Loucy (cell line): Measurements from ENCODE around the gene CYS1.
"Not testable (repeated sequence)": the region's sequence is repeated elsewhere in the genome, so short reads cannot be mapped to it uniquely, and the experiment has no call there.

ENCODE experiments used
- H2AFZ ChIP-seq: fragments of 200-600 bp; sonication (generic); 2 replicates; pipeline ENCODE4 v1.6.0; 2016; ENCODE audit warnings: antibody characterized with exemption, mild to moderate bottlenecking, low read length, moderate library complexity
- H3F3A ChIP-seq: fragments of 200-600 bp; 2 replicates; pipeline ENCODE4 v1.6.0; 2016; ENCODE audit warnings: antibody characterized with exemption, low read depth, mild to moderate bottlenecking
- H3K27me3 ChIP-seq: fragments of 200-600 bp; sonication (generic); 2 replicates; pipeline ENCODE4 v1.6.1; 2014; ENCODE audit warnings: low read length, mild to moderate bottlenecking; ENCODE audit not compliant: insufficient read depth, poor library complexity, severe bottlenecking
- H3K36me3 ChIP-seq: fragments of 200-600 bp; sonication (generic); 2 replicates; pipeline ENCODE4 v1.6.1; 2016; ENCODE audit warnings: low read length; ENCODE audit not compliant: insufficient read depth
- H3K4me1 ChIP-seq: fragments of 200-600 bp; sonication (generic); 2 replicates; pipeline ENCODE4 v1.5.1; 2014; ENCODE audit warnings: low read length, mild to moderate bottlenecking; ENCODE audit not compliant: insufficient read depth, poor library complexity, severe bottlenecking
- H3K4me2 ChIP-seq: fragments of 200-600 bp; sonication (generic); 2 replicates; pipeline ENCODE4 v1.6.0; 2014; ENCODE audit warnings: antibody characterized with exemption, low read length, low read depth, mild to moderate bottlenecking; ENCODE audit not compliant: poor library complexity, severe bottlenecking
- H3K4me3 ChIP-seq: fragments of 200-600 bp; sonication (generic); 2 replicates; pipeline ENCODE4 v1.5.1; 2014; ENCODE audit warnings: low read length, mild to moderate bottlenecking, mixed read lengths; ENCODE audit not compliant: poor library complexity, severe bottlenecking
- H3K79me2 ChIP-seq: fragments of 200-600 bp; sonication (generic); 2 replicates; pipeline ENCODE4 v1.6.1; 2014; ENCODE audit warnings: low read length; ENCODE audit not compliant: insufficient read depth
- H3K9ac ChIP-seq: fragments of 200-600 bp; sonication (generic); 2 replicates; pipeline ENCODE4 v1.6.0; 2014; ENCODE audit warnings: mild to moderate bottlenecking, low read depth, low read length, moderate library complexity; ENCODE audit not compliant: poor library complexity, severe bottlenecking
- H3K9me2 ChIP-seq: fragments of 200-600 bp; sonication (generic); replicated peaks from 2 replicates; pipeline ENCODE4 v1.6.1; 2016; ENCODE audit warnings: low read depth, low read length, mixed read lengths
- H3K9me3 ChIP-seq: fragments of 200-600 bp; sonication (generic); 2 replicates; pipeline ENCODE4 v1.6.1; 2014; ENCODE audit warnings: mild to moderate bottlenecking, antibody characterized with exemption, low read length, low read depth; ENCODE audit not compliant: insufficient read depth
- H4K20me1 ChIP-seq: fragments of 200-600 bp; sonication (generic); 2 replicates; pipeline ENCODE4 v1.6.0; 2014; ENCODE audit warnings: antibody characterized with exemption, low read length, mild to moderate bottlenecking; ENCODE audit not compliant: insufficient read depth, poor library complexity, severe bottlenecking
- EZH2phosphoT487 ChIP-seq: fragments of 200-600 bp; IDR thresholded peaks from 2 replicates; pipeline ENCODE4 v1.6.1; 2018; ENCODE audit warnings: antibody characterized with exemption, mild to moderate bottlenecking, moderate library complexity, borderline replicate concordance
- TF ChIP-seq, protein P1 (sequence below): fragments of 200-600 bp; sonication (generic); conservative IDR thresholded peaks from 2 replicates; pipeline ENCODE4 v1.5.1; 2014; ENCODE audit warnings: mild to moderate bottlenecking, antibody characterized with exemption, low read length

The CYS1 gene

GRCh38 chr2:10014418-10015190 lies 65.6 kb downstream of the CYS1 start:
- Histone ChIP-seq H3K27me3 (no peaks in the 10 kb centered on the region), H3K4me1 (no peaks in the 10 kb centered on the region), H3F3A (no peaks in the 10 kb centered on the region), H3K36me3 (no peaks in the 10 kb centered on the region), H3K9me2 (no peaks in the 10 kb centered on the region), H4K20me1 (no peaks in the 10 kb centered on the region), H3K9ac (no peak overlapping the region), H3K79me2 (no peaks in the 10 kb centered on the region), H3K4me2 (no peak overlapping the region), H3K4me3 (no peak overlapping the region), H2AFZ (no peak overlapping the region), H3K9me3 (no peaks in the 10 kb centered on the region; the same call in 1 of the 2 replicates)
- TF ChIP-seq, protein P1, sequence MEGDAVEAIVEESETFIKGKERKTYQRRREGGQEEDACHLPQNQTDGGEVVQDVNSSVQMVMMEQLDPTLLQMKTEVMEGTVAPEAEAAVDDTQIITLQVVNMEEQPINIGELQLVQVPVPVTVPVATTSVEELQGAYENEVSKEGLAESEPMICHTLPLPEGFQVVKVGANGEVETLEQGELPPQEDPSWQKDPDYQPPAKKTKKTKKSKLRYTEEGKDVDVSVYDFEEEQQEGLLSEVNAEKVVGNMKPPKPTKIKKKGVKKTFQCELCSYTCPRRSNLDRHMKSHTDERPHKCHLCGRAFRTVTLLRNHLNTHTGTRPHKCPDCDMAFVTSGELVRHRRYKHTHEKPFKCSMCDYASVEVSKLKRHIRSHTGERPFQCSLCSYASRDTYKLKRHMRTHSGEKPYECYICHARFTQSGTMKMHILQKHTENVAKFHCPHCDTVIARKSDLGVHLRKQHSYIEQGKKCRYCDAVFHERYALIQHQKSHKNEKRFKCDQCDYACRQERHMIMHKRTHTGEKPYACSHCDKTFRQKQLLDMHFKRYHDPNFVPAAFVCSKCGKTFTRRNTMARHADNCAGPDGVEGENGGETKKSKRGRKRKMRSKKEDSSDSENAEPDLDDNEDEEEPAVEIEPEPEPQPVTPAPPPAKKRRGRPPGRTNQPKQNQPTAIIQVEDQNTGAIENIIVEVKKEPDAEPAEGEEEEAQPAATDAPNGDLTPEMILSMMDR: no peak
- no peak for TF ChIP-seq EZH2phosphoT487

- not testable (repeated sequence) for H3K79me2 ChIP-seq, H3K4me2 ChIP-seq, H3K9me2 ChIP-seq, H2AFZ ChIP-seq, H3K27me3 ChIP-seq, H3K4me3 ChIP-seq, H3K36me3 ChIP-seq, H3K9me3 ChIP-seq, H3K9ac ChIP-seq, H3K4me1 ChIP-seq, H3F3A ChIP-seq, H4K20me1 ChIP-seq
Observed at GRCh38 chr2:10013651-10014417, 66.4 kb downstream of the CYS1 start.

GRCh38 chr2:10012963-10013461 lies 67.2 kb downstream of the CYS1 start:
- Histone ChIP-seq H3K9me3 (no peaks in the 10 kb centered on the region; the same call in 1 of the 2 replicates), H3K4me1 (no peaks in the 10 kb centered on the region), H3K27me3 (no peaks in the 10 kb centered on the region), H3F3A (no peaks in the 10 kb centered on the region), H3K9ac (no peak overlapping the region), H3K36me3 (no peaks in the 10 kb centered on the region), H3K4me3 (no peak overlapping the region), H4K20me1 (no peaks in the 10 kb centered on the region), H3K9me2 (no peaks in the 10 kb centered on the region), H3K79me2 (no peaks in the 10 kb centered on the region), H3K4me2 (no peak overlapping the region), H2AFZ (no peak overlapping the region)
- TF ChIP-seq, protein P1: no peak
- no peak for TF ChIP-seq EZH2phosphoT487

- H4K20me1 ChIP-seq, H3K4me3 ChIP-seq, H3F3A ChIP-seq, H3K9me2 ChIP-seq, H3K4me1 ChIP-seq, H3K36me3 ChIP-seq, H3K79me2 ChIP-seq, H3K4me2 ChIP-seq, H3K27me3 ChIP-seq, H2AFZ ChIP-seq, H3K9ac ChIP-seq, H3K9me3 ChIP-seq: not testable (repeated sequence)
Observed at GRCh38 chr2:10012366-10012962, 67.7 kb downstream of the CYS1 start.

DNA sequence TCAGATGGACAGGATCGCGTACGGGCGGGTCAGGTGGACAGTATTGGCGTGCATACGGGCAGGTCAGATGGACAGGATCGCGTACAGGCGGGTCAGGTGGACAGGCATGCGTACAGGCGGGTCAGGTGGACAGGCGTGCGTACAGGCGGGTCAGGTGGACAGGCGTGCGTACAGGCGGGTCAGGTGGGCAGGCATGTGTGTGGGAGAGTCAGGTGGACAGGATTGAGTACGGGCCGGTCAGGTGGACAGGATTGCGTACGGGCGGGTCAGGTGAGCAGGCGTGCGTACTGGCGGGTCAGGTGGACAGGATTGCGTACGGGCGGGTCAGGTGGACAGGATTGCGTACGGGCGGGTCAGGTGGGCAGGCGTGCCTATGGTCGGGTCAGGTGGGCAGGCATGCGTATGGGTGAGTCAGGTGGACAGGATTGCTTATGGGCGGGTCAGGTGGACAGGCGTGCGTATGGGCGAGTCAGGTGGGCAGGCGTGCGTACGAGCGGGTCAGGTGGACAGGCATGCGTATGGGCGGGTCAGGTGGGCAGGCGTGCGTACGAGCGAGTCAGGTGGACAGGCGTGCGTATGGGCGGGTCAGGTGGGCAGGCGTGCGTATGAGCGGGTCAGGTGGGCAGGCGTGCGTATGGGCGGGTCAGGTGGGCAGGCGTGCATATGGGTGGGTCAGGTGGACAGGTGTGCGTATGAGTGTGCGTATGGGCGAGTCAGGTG lies 68.4 kb downstream of the CYS1 start:
- not testable (repeated sequence) for H3K36me3 ChIP-seq, H3K27me3 ChIP-seq, H3K9ac ChIP-seq, H3K4me1 ChIP-seq, H3K79me2 ChIP-seq, H3K4me2 ChIP-seq, H3K4me3 ChIP-seq, H2AFZ ChIP-seq, H4K20me1 ChIP-seq, H3K9me2 ChIP-seq, H3K9me3 ChIP-seq, H3F3A ChIP-seq
